BE2C (cell line): ENCODE measurements around the gene EIF3J.
"Not testable (repeated sequence)": the region's sequence is repeated elsewhere in the genome, so short reads cannot be mapped to it uniquely, and the experiment has no call there.

Experiments used
- DNase-seq: peaks from one replicate; pipeline ENCODE4 v3.0.0-alpha.2; 2020
- H3K27me3 ChIP-seq: fragments of 250-450 bp; sonication (Bioruptor Pico); 2 replicates; pipeline ENCODE4 v1.5.1; 2020; ENCODE audit warnings: mild to moderate bottlenecking
- H3K36me3 ChIP-seq: fragments of 250-450 bp; sonication (Bioruptor Pico); 2 replicates; pipeline ENCODE4 v1.5.1; 2020; ENCODE audit warnings: mild to moderate bottlenecking
- H3K4me1 ChIP-seq: fragments of 250-450 bp; sonication (Bioruptor Pico); 2 replicates; pipeline ENCODE4 v1.5.1; 2020
- H3K4me3 ChIP-seq: 2 replicates; pipeline ENCODE4 v1.5.1; 2011; ENCODE audit warnings: low read depth, low read length
- H3K9me3 ChIP-seq: fragments of 250-450 bp; sonication (Bioruptor Pico); 2 replicates; pipeline ENCODE4 v1.5.1; 2020
- TF ChIP-seq, protein P1 (sequence below): IDR thresholded peaks from 2 replicates; pipeline ENCODE4 v1.5.1; 2012; ENCODE audit warnings: mild to moderate bottlenecking, low read depth, low read length

The EIF3J gene

GRCh38 chr15:44550256-44550655, 13.3 kb downstream of the EIF3J start:
- no peak overlapping the region for H3K4me3 ChIP-seq
- no peak for DNase-seq
- no peaks in the 10 kb centered on the region for H3K27me3 ChIP-seq
- peaks cover 29% of the 10 kb centered on the region for H3K4me1 ChIP-seq
- no peaks in the 10 kb centered on the region for H3K9me3 ChIP-seq
- TF ChIP-seq, protein P1, sequence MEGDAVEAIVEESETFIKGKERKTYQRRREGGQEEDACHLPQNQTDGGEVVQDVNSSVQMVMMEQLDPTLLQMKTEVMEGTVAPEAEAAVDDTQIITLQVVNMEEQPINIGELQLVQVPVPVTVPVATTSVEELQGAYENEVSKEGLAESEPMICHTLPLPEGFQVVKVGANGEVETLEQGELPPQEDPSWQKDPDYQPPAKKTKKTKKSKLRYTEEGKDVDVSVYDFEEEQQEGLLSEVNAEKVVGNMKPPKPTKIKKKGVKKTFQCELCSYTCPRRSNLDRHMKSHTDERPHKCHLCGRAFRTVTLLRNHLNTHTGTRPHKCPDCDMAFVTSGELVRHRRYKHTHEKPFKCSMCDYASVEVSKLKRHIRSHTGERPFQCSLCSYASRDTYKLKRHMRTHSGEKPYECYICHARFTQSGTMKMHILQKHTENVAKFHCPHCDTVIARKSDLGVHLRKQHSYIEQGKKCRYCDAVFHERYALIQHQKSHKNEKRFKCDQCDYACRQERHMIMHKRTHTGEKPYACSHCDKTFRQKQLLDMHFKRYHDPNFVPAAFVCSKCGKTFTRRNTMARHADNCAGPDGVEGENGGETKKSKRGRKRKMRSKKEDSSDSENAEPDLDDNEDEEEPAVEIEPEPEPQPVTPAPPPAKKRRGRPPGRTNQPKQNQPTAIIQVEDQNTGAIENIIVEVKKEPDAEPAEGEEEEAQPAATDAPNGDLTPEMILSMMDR, result peak; percentile 39
- H3K36me3 ChIP-seq, result peaks cover 50% of the 10 kb centered on the region

- peaks cover 55% of the 10 kb centered on the region for H3K36me3 ChIP-seq
- TF ChIP-seq, protein P1, result no peak
- DNase-seq, result no peak
Measured at GRCh38 chr15:44550734-44551133, 13.8 kb downstream of the EIF3J start.

GRCh38 chr15:44554934-44555723, 18.2 kb downstream of the EIF3J start:
- Histone ChIP-seq H3K36me3 (peaks cover 83% of the 10 kb centered on the region), H3K27me3 (no peaks in the 10 kb centered on the region), H3K4me3 (no peak overlapping the region), H3K4me1 (peaks cover 17% of the 10 kb centered on the region), H3K9me3 (no peaks in the 10 kb centered on the region)
- DNase-seq, result no peak
- TF ChIP-seq, protein P1, result no peak

More at GRCh38 chr15:44550734-44551133, 13.8 kb downstream of the EIF3J start:
- H3K4me1 ChIP-seq, result peaks cover 29% of the 10 kb centered on the region
- no peaks in the 10 kb centered on the region for H3K9me3 ChIP-seq
- H3K4me3 ChIP-seq, result no peak overlapping the region
- H3K27me3 ChIP-seq, result no peaks in the 10 kb centered on the region

GRCh38 chr15:44560926-44561325, 24.0 kb downstream of the EIF3J start:
- not testable (repeated sequence) for H3K9me3 ChIP-seq, H3K4me1 ChIP-seq, DNase-seq, H3K4me3 ChIP-seq, H3K27me3 ChIP-seq
- H3K36me3 ChIP-seq, result peaks cover 93% of the 10 kb centered on the region

DNA sequence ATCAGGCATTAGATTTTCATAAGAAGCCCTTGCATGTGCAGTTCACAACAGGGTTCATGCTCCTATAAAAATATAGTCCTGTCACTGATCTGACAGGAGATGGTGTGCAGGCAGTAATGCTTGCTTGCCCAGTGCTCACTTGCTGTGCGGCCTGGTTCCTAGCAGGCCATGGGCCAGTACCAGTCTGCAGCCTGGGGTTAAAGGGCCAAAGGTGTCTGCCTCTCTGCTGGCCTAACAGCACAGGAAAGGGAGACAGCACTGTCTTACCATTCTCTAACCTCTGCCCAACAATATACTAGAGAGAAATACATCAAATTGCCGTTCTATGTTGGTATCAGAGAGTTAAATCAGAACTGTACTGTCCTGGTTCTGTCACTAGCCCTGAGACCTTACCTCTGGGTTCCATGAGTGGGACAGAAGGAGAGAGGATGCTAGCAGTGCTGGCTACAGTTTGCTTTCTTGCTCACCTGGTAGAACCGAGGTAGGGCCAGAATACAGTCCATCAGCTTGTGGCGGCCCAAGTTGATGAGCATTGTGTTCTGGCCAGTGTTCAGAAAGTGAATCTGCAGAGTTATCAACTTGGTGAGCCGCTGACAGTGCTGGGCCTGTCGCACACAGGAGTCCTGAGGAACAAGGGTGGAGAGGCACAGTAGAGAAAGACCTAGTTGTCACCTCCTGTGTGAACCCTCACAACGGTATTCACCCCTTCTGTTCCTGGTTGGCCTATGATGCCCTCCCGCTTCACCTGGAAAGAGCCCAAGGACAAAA, 28.6 kb downstream of the EIF3J start:
- Histone ChIP-seq H3K4me1 (no peaks in the 10 kb centered on the region), H3K4me3 (no peak overlapping the region), H3K36me3 (peaks cover 66% of the 10 kb centered on the region), H3K9me3 (peaks cover 3% of the 10 kb centered on the region; the same call in 1 of the 2 replicates), H3K27me3 (no peaks in the 10 kb centered on the region)
- no peak for DNase-seq
- TF ChIP-seq, protein P1, result no peak

GRCh38 chr15:44566155-44566540, 29.2 kb downstream of the EIF3J start:
- Histone ChIP-seq H3K36me3 (peaks cover 61% of the 10 kb centered on the region), H3K9me3 (peaks cover 3% of the 10 kb centered on the region; the same call in 1 of the 2 replicates), H3K4me1 (no peaks in the 10 kb centered on the region), H3K4me3 (no peak overlapping the region), H3K27me3 (no peaks in the 10 kb centered on the region)
- TF ChIP-seq, protein P1, result no peak
- no peak for DNase-seq
